Medulla oblongata (tissue), 1 donor: ENCODE results near the gene MYL7.

Source experiments
- DNase-seq: peaks from one replicate; pipeline ENCODE4 v3.0.0-alpha.2; 2015; ENCODE audit errors: extremely low spot score

The MYL7 gene

DNA sequence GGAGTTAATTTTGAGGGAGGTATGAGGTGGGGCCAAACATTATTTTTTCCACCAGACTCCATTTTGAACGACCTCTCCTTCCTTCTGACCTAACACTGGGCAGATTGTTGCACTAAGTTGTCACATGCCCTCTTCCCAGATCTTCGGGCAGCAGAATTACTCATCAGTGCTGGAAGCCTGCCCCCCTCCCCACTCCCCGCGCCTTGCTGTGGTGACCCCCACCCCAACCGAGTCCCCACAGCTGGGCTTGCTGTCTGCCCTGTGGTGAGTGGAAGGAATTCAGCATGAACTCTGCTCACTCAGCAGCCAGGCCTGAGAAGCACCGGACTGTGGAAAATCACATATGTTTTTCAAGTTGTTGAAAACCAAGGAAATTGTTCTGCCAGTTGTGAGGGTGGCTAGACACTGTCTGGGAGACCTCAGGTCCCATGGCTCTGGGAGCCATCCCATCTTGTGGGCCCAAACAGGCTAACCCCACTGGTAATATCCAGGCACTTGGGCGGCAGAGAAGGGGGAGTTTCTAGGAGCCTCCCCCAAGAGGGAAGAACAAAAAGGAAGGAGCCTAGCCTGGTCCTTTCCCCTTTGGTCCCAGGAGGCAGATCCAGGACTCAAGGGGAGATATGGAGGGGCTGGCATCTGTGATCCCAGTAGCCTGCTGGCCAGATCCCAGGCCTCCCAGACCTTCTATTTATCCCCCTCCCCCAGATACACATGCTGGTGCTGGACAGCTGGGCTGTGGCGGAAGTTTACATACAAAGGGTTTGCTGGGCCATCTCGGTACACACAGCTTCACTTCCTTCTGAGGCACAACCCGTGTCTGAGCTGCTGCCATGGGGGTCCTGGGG is 40.5 kb downstream of the MYL7 start:
- DNase-seq: no peak

DNA sequence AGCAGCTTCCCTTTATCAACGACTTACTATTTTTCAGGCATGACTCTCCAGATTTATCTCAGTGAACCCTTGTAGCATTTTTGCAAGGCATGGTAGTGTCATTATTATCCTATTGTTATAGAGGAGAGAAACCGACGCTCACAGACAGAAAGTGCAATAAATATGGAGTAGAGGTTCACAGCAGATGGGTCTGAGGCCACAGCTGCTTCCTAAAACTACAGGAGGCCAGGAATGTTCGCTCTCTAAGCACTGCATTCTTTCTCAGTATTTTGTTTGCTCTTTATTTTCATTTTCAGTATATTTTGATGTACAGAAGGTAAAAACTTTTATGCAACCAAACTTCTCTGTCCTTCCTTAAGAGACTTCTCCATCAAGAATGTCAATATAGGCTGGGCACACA is 41.5 kb downstream of the MYL7 start:
- DNase-seq: no peak

DNA sequence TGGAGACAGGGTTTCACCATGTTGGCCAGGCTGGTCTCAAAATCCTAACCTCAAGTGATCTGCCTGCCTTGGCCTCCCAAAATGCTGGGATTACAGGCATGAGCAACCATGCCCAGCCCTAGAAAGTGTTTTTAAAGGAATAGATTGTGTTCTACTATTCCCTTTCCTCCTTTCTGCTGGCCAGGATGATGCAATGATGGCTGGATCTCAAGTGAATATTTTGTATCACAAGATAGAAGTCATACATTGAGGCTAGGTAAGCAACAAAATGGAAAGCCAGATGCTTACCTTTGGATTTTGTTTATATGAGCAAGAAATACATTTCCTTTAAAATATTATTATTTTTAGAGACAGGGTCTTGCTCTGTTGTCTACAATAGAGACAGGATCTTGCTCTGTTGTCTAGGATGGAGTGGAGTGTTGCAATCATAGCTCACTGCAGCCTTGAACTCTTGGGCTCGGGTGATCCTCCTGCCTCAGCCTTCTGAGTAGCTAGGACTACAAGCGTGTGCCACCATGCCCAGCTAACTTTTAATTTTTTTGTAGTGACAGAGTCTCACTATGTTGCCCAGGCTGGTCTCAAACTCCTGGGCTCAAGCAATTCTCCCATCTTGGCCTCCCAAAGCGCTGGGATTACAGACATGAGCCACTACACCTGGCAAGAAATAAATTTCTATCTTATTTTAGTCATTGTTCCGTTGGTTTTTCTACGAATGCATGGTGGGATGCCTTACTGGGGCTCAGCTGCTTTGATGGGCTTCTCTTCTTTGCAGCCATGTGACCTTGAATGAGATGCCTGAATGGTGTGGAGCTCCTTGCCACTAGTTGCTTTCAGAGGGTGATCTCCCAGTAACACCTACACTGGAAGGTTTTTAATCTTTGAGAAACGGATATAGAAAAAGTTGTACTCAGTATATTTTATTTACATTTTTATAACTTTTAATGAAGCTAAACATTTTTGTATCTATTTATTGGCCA is 42.8 kb downstream of the MYL7 start:
- no peak for DNase-seq

DNA sequence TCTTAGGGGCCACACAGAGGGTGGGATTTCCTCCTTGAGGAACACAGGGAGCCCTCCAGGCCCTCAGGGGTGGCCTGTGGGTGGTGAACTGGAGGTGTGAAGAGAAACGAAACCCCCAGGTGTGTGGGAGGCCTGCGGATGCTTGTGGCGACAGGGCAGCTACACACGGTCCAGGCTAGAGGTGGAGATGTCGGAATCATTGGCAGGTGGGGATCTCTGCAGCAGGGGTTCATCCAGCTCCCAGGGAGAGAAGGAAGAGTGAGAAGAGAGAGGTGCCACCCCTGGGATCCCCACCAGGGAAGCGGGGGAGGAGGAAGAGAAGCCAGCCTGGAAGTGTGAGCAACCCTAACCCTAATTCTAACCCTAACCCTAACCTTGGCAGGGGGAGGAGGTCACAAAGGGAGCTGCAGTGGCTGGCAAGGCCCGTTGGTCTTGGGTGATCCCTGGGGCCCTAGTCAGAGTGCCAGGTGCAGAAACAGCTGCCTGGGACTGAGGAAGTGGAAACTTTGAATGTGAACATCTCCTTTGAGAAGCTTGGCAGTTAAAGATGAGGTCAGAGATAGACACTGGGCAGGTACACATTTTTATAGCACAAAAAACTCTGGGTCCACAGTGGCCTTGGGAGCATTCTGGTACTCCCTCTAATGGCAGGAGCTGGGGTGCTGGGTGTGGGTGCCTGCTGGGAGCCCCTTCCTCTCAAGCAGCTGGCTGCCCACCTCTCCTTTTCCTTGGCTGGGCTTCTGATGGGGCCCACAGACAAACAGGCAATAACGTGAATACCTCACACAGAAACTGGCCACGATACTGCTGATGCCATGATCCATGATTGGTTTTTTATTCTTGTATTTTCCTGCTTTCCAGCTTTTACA is 43.8 kb downstream of the MYL7 start:
- DNase-seq: no peak

GRCh38 chr7:44096326-44096881 is 44.7 kb downstream of the MYL7 start:
- DNase-seq: no peak

GRCh38 chr7:44095781-44096180 is 45.4 kb downstream of the MYL7 start:
- no peak for DNase-seq

GRCh38 chr7:44094883-44095592 is 46.1 kb downstream of the MYL7 start:
- DNase-seq: no peak

DNA sequence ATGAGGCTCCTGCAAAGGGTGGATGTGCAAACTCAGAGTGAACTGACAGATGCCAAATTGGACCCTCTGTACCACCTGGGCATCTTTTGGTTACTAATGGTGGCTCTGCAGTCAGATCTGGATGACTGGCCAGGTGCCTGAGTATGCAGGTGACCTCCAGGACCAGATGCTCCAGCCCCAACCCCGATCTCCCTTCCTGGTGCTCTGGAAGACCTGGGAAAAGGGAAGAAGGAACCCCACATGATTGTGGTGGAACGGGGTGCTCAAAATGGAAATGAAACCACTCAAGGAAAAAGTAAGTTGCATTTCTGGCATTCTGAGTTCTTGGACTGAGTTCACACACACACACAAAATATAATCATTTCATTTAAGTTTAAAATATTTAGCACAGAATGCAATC is 46.8 kb downstream of the MYL7 start:
- DNase-seq: no peak

DNA sequence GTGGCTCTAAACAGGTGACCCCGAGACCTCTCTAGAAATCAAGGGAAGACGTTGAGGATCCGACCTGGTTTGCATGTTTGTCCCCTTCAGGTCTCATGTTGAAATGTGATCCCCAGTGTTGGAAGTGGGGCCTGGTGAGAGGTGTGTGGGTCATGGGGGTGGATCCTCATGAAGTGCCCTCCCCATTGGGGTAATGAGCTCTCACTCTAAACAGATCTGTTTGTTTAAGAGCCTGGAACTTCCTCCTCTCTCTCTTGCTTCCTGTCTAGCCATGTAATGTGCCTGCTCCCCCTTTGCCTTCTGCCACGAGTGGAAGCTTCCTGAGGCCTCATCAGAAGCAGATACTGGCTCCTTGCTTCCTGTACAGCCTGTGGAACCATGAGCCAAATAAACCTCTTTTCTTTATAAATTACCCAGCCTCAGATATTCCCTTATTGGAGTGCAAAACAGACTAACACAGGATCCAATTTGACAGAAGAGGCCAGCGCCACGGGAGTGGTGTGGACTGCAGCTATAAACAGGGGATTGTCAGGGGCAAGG is 48.0 kb downstream of the MYL7 start:
- DNase-seq: no peak
